Limb (tissue), 2 donors: ENCODE data around the gene POLR3H.
A peak's percentile ranks its signal among the peaks of the same experiment; 100 is the strongest.
"Not testable (repeated sequence)": the region's sequence is repeated elsewhere in the genome, so short reads cannot be mapped to it uniquely, and the experiment has no call there.

Experiments used
- DNase-seq, 2 donors: peaks; one replicate each; pipeline ENCODE4 v3.0.0-alpha.2; 2016; ENCODE audit errors: extremely low spot score in 2 of 2

The POLR3H gene

GRCh38 chr22:41564563-41564962 is 20.3 kb upstream of the POLR3H start:
- DNase-seq, result no peak

DNA sequence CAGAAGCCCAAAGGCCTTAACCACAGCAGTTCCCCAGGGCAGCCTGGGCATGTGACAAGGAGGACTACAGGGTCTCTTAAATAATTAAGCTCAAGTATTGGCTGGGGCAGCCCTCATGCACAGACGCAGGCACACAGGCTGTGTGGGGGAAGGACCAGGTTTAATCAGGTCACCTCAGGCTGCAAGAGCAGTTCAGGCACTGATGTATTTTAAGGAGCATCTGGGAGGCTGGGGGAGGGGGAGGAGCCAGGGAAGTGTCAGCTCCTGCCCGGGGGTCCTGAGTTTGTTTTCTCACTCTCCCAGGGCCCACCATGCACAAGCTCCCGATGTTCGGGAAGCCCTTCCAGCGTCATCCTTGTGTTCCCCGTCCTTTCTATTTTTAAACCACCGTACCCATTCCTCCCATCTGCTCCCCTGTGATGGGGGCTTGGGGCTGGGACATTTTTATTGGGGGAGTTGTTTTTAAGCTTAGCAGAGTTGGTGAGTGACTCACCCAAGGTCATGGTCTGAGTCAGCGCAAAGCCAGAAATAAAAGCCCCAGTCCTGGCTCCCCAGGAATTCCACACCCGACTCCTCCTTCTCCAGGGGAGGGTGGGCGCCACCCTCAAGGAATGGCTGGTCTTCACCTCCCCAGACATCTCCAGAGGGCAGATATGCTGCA is 18.9 kb upstream of the POLR3H start:
- no peak for DNase-seq

DNA sequence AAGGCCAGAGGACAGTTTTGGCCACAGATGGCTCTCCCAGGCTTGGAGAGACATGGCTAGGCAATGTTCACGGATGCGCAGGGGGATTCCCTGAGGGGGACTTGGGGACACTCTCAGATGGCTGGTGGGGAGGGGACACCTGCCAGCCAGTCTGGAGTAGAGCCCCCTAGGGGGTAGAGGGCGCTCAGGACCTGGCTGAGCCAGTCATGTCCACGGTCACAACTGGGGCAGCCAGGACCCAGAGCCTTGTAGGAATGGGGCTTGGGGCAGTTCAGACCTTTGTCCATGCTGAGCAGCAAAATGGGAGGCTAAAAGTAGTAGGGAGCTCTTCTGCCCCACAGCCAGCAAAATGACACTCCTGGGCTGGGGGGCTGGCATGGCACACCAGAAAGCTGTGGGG is 18.2 kb upstream of the POLR3H start:
- no peak for DNase-seq

GRCh38 chr22:41561788-41562187 is 17.5 kb upstream of the POLR3H start:
- no peak for DNase-seq

GRCh38 chr22:41561335-41561734 is 17.1 kb upstream of the POLR3H start:
- DNase-seq, result peak in 1 of 2 donors; percentile 59

DNA sequence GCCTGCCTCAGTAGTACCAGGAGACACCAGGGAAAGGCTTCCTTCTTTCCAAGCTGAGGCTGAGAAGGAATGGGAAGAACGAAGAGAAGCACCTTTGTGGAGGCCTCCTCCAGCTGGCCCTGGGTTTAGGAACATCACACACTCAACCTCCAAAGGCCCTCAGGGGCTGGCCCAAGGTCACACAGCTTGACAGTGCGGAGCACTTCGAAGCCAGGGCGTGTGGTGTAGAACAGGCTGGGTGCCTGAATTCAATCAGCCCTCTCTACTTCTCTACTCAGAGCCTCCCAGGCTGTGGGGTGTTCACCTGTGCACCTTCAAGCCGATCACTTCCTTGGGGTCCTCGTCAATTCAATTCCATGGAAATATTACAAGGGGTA is 15.8 kb upstream of the POLR3H start:
- no peak for DNase-seq

DNA sequence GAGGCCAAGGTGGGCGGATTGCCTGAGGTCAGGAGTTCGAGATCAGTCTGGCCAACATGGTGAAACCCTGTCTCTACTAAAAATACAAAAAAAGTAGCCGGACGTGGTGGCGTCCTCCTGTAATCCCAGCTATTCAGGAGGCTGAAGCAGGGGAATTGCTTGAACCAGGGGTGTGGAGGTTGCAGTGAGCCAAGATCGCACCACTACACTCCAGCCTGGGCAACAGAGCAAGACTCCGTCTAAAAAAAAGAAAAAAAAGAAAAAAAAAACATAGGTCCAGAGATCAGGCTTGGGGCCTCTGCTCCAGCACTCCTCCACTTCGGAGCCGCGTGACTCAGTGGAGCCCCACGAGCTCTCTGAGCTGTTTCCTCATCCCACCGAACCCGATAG is 14.0 kb upstream of the POLR3H start:
- not testable (repeated sequence) for DNase-seq

GRCh38 chr22:41557401-41558240 is 13.4 kb upstream of the POLR3H start:
- peak; percentile 77 to 82 for DNase-seq

- DNase-seq, result no peak
Observed at GRCh38 chr22:41556561-41556960, 12.3 kb upstream of the POLR3H start.

- DNase-seq, result no peak
Observed at GRCh38 chr22:41555325-41555982, 11.2 kb upstream of the POLR3H start.

DNA sequence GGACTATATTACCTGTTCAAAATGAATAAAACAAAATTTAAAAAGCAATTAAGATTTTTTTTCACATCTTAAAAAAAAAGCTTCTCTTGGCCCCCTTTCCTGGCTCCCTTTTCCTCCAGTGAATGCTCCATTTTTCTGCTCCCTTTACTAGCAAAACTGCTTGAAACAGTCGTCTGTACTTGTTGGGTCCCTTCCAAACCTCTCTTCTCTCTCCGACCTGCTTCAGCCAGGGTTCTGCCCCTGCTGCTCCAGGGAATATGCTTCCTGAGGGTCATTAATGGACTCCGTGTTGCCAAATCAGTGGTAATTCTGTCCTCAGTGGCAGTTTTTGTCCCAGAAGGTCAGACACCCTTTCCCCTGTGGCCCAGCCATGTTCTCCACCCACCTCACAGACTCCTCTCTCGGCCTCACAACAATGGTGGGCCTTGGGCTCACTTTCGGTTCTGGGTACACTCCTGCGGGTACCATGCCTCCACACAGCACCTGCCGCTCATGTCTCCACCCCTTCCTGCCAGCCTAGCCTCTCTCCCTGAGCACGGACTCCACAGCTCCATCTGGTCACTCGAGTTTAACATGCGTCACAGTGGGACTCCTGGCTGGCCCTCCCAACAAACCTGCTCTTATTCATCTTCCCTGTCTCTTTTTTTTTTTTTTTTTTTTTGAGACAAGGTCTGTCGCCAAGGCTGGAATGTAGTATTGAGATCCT is 7.8 kb upstream of the POLR3H start:
- no peak for DNase-seq

GRCh38 chr22:41550952-41551491 is 6.8 kb upstream of the POLR3H start:
- no peak for DNase-seq

GRCh38 chr22:41548830-41549211 is 4.6 kb upstream of the POLR3H start:
- no peak for DNase-seq

DNA sequence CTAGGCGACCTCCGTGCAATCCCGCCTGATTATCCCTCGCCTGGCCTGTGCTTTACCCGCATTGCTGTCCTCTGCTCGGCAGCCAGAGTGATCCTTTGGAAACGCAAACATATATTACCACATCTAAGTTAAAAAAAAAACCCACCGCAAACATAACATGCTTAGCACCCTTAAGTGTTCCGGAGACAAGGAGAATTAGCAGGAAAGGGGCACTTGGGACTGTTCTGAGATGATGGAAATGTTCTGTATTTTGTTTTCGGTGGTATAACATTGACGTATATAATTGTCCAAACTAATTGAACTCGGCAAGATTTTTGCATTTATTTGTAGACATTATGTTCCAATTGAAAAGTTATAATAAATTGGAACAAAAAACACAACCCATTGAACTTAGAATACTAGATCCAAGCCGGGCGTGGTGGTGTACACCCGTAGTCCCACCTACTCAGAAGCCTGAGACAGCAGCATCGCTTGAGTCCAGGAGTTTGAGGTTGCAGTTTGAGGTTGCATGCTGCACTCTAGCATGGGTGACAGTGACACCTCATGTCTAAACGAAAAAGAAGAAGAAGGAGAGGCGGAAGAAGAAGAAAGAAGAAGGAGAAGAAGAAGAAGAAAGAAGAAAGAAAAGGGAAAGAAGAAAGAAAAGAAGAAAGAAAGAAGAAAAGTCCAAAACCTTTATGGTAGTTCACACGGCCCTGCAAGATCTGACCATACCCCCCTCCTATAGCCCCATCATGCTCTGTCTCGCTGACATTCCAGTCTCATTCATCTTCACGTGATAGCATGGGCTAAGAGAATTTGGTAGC is 604 bp upstream of the POLR3H start:
- DNase-seq, result no peak

DNA sequence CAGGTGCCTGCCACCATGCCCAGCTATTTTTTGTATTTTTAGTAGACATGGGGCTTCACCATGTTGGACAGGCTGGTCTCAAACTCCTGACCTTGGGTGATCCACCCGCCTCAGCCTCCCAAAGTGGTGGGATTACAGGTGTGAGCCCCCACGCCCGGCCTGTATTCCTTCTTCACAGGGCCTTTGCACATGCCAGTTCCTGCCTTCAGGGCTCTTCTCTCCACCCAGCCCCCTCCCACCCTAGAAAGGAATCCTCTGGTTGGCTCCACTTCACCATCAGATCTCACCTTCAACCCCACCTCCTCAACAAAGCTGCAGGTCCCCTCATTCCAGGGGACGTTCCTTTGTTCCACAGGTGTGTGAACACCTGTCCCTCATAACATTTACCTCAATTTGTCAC is 2.0 kb downstream of the POLR3H start:
- DNase-seq, result no peak

DNA sequence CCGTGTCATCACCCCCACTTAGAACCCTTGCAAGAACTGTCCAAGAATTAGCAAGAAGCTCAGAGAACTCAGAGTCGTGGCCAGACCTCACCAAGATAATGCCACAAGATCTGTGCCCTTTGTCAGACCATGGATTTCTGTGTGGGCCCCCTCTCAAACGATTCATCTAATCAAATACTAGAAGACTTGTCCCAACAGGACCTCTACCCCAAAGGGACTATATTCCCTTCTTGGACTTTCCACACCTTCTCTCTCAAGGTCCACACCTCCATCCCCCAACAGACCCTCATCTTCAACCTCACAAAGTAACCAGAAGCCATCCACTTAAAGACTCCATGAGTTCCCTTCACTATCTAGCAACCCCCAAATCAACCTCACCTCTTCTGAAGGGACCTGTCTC is 2.8 kb downstream of the POLR3H start:
- no peak for DNase-seq

DNA sequence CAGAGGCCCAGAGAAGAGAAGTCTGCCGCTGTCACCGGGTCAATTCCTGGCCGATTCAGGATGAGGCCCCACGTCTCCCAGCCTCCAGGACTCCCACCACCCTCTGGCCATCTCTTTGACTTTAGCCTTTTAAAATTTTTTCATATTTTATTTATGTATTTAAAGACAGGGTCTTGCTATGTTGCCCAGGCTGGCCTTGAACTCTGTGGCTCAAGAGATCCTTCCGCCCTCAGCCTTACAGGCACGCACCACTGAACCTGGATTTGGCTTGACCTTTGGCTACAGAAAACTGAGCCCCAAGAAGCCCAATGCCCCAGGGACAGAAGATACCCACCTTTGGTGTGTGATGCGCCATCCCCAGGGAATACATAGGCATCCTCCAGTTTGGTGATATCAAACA is 3.9 kb downstream of the POLR3H start:
- no peak for DNase-seq

DNA sequence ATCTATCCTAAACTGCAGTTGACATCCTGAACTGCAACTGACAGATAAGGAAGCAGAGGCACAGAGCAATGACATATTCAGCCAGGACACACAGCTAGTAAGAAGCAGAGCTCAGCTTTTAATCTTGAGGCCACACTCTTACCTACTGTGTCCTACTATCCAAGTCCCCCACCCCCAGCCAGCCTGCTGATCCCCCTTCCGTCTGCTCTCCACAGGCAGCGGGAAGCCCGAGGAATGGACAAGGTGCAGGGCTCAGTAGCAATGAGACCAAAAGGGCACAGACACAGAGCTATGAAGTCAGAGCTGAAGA is 4.3 kb downstream of the POLR3H start:
- DNase-seq, result no peak

DNA sequence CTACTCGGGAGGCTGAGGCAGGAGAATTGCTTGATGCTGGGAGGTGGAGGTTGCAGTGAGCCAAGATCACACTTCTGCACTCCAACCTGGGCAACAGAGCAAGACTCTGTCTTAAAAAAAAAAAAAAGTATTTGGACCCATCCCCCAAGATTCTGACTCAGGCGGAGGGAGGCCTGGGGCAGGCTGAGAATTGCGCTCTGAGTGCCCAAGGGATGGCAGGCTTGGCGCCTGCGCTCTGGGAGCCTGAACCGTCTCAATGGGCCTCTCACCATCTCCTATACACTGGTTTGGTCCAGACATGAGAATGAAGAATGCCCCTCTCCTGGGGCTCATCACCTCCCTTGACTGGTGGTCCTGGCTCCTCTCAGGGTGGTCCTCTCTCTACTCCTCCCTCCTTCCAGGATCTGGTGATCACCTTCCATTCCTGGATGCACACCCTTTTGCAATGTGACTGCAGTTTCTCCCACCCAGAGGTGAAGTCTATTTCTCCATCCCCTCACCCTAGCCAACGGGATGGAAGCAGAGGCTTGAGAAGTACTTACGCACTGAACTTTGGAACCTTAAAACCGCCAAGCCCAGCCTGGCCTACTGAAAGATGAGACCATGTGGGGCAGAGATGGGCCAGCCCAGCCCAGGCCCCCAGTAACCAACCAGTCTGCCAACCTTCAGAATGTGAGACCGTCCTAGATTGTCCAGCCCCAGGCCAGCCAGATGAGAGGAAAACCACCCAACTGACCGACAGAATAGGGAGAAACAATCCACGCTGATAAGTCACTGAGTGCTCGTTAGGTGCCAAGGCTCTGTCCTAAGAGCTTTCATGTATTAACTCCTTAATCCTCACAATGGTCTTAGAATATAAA is 4.9 kb downstream of the POLR3H start:
- no peak for DNase-seq

- DNase-seq, result no peak
Observed at GRCh38 chr22:41538583-41538982, 5.7 kb downstream of the POLR3H start.
